A375 (cell line): ENCODE results near the gene SMG1. TPM values are rescaled to one million over a fixed set of nuclear protein-coding genes. Genes with fewer than 3 reads are reported as not detected.

ENCODE experiments used
- total RNA-seq: library from RNA; depleted of rRNA; stranded (reverse); fragments of >200 nt; shearing (Covaris generic); gene quantifications from 2 replicates; pipeline ENCODE4 v1.2.3, GENCODE V29; 2014; rRNA removed

SMG1 gene
- total RNA-seq = 31.7 and 36.6 TPM in 2 replicates

GRCh38 chr16:18925986-18926865, at the start of gene SMG1:
TSS of gene SMG1 (minus strand) at chr16:18926408. CDS start at chr16:18926041, 367 bp downstream.

GRCh38 chr16:18801145-18801972, 124.8 kb downstream of the SMG1 start, which contains the start of gene ARL6IP1:
TSS of gene ARL6IP1 (minus strand) at chr16:18801549. CDS start at chr16:18801466, 83 bp downstream.

GRCh38 chr16:18789850-18790706, 136.1 kb downstream of the SMG1 start, which contains the start of gene RPS15A:
TSS of gene RPS15A (minus strand) at chr16:18790334. CDS start at chr16:18789113, 1,221 bp downstream.

Other genes with a start within 250 kb of the SMG1 start
- gene RPS15A, start 136.1 kb downstream of the SMG1 start, total RNA-seq = 1,656 and 3,126 TPM in 2 replicates
- gene ARL6IP1, start 124.9 kb downstream of the SMG1 start, total RNA-seq = 130 and 131 TPM in 2 replicates
- 3.9 and 4.2 TPM in 2 replicates for gene TMC7, start 57.5 kb upstream of the SMG1 start, total RNA-seq
- gene COQ7, start 141.2 kb upstream of the SMG1 start, total RNA-seq = 56.3 and 58.5 TPM in 2 replicates
- gene ITPRIPL2, start 187.6 kb upstream of the SMG1 start, total RNA-seq = 32.8 and 37.8 TPM in 2 replicates
- gene SYT17, start 241.8 kb upstream of the SMG1 start, total RNA-seq = 0.82 and 2.8 TPM in 2 replicates